IPS-11a (cell line): ENCODE results near the gene ALPL.
"Not testable (repeated sequence)": the region's sequence is repeated elsewhere in the genome, so short reads cannot be mapped to it uniquely, and the experiment has no call there.

Experiments used
- H3K4me3 ChIP-seq: one replicate; pipeline ENCODE4 v1.5.1; 2013; ENCODE audit warnings: low read depth, low read length, control low read depth

Gene ALPL

GRCh38 chr1:21553116-21553926, 44.1 kb downstream of the ALPL start:
- H3K4me3 ChIP-seq, result no peak overlapping the region

- H3K4me3 ChIP-seq, result no peak overlapping the region
Observed at GRCh38 chr1:21559788-21560567, 50.8 kb downstream of the ALPL start.

- no peak overlapping the region for H3K4me3 ChIP-seq
Observed at GRCh38 chr1:21560916-21561638, 51.9 kb downstream of the ALPL start.

GRCh38 chr1:21562896-21563295, 53.7 kb downstream of the ALPL start:
- H3K4me3 ChIP-seq, result no peak overlapping the region

- H3K4me3 ChIP-seq, result no peak overlapping the region
Observed at GRCh38 chr1:21563971-21564370, 54.7 kb downstream of the ALPL start.

- no peak overlapping the region for H3K4me3 ChIP-seq
Observed at GRCh38 chr1:21564521-21565095, 55.4 kb downstream of the ALPL start.

GRCh38 chr1:21565285-21565684, 56.1 kb downstream of the ALPL start:
- H3K4me3 ChIP-seq, result no peak overlapping the region

- not testable (repeated sequence) for H3K4me3 ChIP-seq
Observed at GRCh38 chr1:21566361-21566760, 57.1 kb downstream of the ALPL start.

GRCh38 chr1:21567241-21568005, 58.2 kb downstream of the ALPL start:
- no peak overlapping the region for H3K4me3 ChIP-seq

- no peak overlapping the region for H3K4me3 ChIP-seq
Observed at GRCh38 chr1:21568006-21568746, 59.0 kb downstream of the ALPL start.

GRCh38 chr1:21568809-21569385, 59.7 kb downstream of the ALPL start:
- H3K4me3 ChIP-seq, result no peak overlapping the region

- no peak overlapping the region for H3K4me3 ChIP-seq
Observed at GRCh38 chr1:21569820-21570527, 60.8 kb downstream of the ALPL start.

GRCh38 chr1:21570528-21570875, 61.3 kb downstream of the ALPL start:
- H3K4me3 ChIP-seq, result no peak overlapping the region

GRCh38 chr1:21570885-21571284, 61.7 kb downstream of the ALPL start:
- no peak overlapping the region for H3K4me3 ChIP-seq

GRCh38 chr1:21572221-21572620, 63.0 kb downstream of the ALPL start:
- H3K4me3 ChIP-seq, result no peak overlapping the region

GRCh38 chr1:21572735-21573277, 63.6 kb downstream of the ALPL start:
- no peak overlapping the region for H3K4me3 ChIP-seq

GRCh38 chr1:21573475-21573874, 64.3 kb downstream of the ALPL start:
- no peak overlapping the region for H3K4me3 ChIP-seq

- H3K4me3 ChIP-seq, result no peak overlapping the region
Observed at GRCh38 chr1:21573971-21574465, 64.8 kb downstream of the ALPL start.
